ENCODE data around the gene OXLD1.
A peak's percentile ranks its signal among the peaks of the same experiment; 100 is the strongest.

Gene OXLD1

DNA sequence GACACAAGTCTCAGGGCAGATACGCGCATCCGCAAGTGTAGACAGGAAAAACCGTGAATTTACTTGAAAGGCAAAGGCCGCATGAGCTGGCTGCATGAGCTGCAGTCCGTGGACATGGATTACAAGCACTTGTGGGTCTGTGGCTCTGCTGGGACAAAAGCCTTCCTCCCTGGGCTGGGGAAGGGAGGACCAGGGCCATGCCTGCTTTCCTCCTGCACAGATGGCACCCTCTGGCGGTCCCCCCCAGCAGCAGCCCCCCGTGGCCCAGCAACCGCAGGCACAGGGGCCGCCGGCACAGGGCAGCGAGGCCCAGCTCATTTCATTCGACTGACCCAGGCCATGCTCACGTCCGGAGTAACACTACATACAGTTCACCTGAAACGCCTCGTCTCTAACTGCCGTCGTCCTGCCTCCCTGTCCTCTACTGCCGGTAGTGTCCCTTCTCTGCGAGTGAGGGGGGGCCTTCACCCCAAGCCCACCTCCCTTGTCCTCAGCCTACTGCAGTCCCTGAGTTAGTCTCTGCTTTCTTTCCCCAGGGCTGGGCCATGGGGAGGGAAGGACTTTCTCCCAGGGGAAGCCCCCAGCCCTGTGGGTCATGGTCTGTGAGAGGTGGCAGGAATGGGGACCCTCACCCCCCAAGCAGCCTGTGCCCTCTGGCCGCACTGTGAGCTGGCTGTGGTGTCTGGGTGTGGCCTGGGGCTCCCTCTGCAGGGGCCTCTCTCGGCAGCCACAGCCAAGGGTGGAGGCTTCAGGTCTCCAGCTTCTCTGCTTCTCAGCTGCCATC is 35.1 kb upstream of the OXLD1 start:
- DNase-seq (ENCODE audit: low read depth), result no peak

DNA sequence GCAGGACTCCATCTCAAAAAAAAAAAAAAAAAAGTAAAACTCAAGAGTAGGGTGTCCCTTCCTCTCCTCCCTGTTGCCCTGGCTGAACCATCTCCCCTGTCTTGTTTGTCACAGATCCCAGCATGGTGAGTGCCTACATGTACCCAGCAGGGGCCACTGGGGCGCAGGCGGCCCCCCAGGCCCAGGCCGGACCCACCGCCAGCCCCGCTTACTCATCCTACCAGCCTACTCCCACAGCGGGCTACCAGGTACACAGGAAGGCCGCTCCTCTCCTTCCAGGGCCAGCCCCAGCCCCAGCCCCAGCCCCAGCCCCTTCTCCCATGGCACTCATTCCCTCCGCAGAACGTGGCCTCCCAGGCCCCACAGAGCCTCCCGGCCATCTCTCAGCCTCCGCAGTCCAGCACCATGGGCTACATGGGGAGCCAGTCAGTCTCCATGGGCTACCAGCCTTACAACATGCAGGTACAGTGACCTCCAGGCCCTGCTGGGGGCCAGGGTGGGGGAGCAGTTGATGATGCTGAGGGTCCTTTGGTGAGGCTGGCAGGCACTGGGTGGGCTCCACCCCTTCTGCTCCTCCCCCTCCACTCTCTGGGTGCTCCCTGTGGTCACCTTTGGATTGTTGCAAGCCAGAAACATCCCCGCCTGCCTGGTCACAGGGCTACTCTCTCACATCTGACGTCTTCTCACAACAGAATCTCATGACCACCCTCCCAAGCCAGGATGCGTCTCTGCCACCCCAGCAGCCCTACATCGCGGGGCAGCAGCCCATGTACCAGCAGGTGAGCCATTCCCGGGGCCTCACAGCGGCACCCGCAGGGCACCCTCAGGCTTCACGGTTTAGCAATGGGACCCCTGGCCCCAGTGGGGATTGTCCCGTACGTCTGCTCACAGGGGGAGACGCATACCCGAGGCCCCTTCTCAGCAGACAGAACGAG is 34.2 kb upstream of the OXLD1 start:
- DNase-seq (ENCODE audit: low read depth), result no peak

DNA sequence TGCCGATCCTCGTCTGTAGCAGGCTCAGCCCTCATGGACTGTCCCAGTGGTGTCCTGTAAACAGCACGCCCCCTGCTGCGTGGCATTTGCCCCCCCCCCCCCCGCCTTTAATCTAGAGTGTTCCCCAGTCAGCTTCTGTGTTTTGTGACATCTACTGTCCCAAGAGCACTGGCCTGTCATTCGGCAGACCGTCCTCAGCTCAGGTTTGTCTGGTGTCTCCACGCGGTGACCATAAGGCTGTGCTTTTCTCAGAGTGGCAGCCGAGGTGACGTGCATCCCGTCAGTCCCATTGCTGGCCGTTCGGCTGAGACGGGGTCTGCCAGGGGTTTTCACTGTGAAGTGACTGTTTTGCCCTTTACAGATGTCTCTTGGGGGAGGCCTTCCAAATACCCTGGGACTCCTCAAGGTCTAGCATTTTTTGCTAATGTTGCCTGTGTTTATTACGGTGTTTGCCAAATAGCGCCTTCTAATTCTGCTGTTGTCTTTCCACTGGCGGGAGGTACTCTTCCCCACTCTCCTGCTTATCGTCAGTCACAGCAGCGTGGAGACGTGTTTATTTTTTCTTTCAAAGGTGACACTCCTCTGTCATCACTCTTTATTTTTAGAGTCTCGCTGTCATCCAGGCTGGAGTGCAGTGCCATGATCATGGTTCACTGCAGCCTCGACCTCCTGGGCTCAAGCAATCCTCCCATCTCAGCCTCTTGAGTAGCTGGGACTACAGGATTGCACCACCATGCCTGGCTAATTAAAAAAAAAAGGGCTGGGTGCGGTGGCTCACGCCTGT is 31.0 kb upstream of the OXLD1 start:
- no peak for DNase-seq (ENCODE audit: low read depth)

DNA sequence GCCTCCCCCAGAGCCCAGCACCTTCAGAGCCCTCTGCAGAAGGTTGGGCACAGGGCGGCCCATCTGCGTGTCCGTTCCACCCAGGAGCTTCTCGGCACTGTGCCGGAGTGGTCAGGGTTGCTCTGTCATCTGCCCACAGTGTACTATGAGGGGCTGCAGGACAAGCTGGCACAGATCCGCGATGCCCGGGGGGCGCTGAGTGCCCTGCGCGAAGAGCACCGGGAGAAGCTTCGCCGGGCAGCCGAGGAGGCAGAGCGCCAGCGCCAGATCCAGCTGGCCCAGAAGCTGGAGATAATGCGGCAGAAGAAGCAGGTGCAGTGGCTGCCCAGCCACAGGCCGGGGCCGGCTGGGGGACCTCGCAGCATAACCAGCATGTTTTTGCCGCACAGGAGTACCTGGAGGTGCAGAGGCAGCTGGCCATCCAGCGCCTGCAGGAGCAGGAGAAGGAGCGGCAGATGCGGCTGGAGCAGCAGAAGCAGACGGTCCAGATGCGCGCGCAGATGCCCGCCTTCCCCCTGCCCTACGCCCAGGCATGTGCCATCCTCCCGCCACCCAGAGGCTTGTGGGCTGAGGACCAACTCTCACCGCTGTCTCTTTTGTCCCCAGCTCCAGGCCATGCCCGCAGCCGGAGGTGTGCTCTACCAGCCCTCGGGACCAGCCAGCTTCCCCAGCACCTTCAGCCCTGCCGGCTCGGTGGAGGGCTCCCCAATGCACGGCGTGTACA is 30.0 kb upstream of the OXLD1 start:
- DNase-seq (ENCODE audit: low read depth), result no peak

- DNase-seq (ENCODE audit: low read depth), result no peak
Observed at GRCh38 chr17:81695801-81696200, 29.4 kb upstream of the OXLD1 start.

GRCh38 chr17:81695211-81695610 is 28.8 kb upstream of the OXLD1 start:
- no peak for DNase-seq (ENCODE audit: low read depth)

- DNase-seq (ENCODE audit: low read depth), result no peak
Observed at GRCh38 chr17:81694810-81695209, 28.4 kb upstream of the OXLD1 start.

GRCh38 chr17:81693509-81694210 is 27.3 kb upstream of the OXLD1 start:
- no peak for DNase-seq (ENCODE audit: low read depth)

DNA sequence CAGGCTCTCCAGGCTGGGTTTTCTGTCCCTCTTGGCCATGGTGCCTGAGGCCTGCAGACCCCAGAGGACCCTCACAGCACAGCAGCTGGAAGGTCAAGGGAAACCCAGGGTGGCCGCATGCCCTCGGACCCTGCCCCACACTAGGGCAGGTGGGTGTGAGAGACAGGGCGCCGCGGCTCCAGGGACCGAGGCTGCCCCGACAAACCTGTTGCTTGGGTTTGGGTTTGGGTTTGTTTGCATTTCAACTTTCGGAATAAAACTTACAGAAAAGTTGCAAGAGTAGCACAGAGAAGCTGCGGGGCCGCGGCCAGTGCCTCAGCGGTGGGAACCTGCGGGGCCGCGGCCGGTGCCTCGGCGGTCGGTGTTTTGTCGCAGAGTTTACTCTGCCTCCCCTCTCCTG is 25.2 kb upstream of the OXLD1 start:
- no peak for DNase-seq (ENCODE audit: low read depth)

DNA sequence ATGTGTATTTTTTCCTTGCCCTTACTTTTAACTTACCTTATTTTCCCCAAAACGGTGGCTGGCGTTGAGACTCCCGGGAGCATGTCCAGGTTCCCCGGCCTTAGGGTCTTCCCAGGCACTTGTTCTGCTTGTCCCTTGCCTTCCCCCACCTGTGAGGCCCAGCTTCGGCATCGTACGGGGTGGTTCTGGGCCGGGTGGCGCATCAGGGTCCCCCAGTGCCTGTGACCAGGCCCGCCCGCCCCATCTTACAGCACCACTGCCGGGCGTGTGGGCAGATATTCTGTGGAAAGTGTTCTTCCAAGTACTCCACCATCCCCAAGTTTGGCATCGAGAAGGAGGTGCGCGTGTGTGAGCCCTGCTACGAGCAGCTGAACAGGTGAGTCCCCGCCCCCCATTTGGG is 24.8 kb upstream of the OXLD1 start:
- no peak for DNase-seq (ENCODE audit: low read depth)

- no peak for DNase-seq (ENCODE audit: low read depth)
Observed at GRCh38 chr17:81690549-81690948, 24.1 kb upstream of the OXLD1 start.

DNA sequence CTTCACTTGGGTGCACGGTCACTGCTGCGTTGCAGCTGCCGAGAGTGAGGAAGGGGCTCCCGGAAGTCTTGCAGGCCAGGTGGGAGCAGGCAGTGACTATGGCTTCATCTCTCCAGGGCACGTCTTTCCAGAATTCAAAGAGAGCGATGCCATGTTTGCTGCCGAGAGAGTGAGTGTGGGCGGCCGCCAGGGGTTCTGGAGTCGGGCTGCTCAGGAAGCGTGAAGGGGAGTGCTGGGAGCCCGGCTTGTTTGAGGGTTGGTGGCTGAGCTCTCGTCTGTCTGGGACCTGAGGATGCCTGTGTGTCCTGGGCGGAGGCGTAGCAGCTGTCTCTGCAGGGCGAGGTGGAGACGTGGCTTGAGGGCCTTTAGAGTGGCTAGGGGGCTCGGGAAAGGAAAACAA is 23.7 kb upstream of the OXLD1 start:
- DNase-seq (ENCODE audit: low read depth), result no peak

- no peak for DNase-seq (ENCODE audit: low read depth)
Observed at GRCh38 chr17:81688616-81689015, 22.2 kb upstream of the OXLD1 start.

DNA sequence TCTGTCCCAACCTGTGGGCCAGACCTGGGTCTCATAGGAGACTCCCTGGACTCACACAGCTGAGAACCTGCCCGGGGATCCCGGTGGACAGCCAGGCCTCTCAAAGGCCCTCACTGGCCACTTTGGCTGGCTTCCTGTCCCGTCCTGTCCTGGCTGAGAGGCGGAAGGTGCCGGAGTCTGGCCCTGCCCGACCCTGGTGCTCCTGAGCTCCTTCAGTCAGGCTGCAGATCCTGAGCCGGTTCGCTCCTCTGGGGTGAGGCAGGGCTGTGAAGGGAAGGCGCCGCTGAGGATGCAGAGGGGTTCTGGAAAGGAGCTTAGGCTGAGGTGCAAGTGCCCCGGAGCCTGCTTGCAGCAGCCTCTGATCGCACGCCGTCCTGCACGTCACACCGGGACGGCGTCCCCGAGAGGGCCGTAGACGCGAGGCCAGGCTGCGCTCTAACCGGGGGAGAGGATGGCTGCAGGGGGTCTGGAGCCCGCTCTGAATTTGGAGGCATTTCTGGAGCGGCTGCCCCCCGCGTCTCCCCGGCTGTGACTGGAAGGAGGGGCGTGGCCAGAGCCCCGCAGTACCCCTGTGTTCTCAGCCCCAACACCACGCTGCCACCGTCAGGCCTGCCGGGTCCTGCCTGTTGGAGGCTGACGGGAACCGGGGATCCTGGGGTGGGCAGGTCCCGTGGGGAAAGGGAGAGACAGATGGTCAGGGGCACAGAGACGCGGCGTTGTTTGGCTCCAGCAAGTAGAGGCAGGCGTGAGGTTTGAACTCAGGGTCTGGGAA is 21.6 kb upstream of the OXLD1 start:
- DNase-seq (ENCODE audit: low read depth), result no peak

- no peak for DNase-seq (ENCODE audit: low read depth)
Observed at GRCh38 chr17:81686614-81687013, 20.2 kb upstream of the OXLD1 start.

- peak; percentile 45 for DNase-seq (ENCODE audit: low read depth)
Observed at GRCh38 chr17:81685108-81685507, 18.7 kb upstream of the OXLD1 start.

- no peak for DNase-seq (ENCODE audit: low read depth)
Observed at GRCh38 chr17:81684442-81684911, 18.1 kb upstream of the OXLD1 start.

DNA sequence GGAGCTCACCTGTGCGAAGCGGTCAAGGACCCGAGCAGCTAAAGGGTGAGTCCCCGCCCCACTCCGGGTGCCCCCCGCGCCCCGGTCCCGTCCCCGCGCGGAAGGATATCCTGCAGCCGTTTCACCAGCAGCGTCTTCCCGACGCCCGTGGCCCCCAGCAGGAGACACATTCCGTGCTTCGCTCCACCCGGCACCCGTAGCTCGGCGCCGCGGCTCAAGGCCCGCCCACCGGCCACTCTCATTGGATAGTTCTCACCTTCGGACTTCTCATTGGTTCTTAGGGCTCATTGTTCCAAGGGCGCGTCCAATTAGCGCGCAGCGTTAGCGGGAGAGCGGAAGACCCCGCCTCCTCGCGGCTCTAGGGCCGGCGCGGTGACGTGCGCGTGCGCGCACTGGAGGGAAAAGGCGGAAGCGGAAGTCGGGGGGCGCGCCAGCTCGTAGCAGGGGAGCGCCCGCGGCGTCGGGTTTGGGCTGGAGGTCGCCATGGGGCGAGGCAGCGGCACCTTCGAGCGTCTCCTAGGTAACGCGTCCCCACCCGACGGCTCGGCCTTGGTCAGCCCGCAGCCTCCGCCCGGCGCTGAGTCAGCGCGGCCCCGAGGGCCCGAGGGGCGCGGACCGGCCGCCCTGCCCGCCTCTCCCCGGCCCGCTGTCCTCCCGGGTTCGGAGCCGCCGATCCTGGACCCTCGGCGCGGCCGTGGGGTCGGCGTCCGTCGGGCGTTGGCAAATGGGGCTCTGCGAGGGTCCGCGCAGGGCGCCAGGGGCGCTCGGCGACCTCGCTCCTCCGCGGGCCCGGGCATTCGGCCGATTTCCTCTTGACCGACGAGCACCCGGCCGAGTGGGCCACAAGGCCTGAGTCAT is 17.4 kb upstream of the OXLD1 start, which contains the start of the genes ARL16 and HGS:
Gene ARL16, minus strand, starts transcription at position 214 of the 858 bp plus-strand sequence. Its CDS starts 44 bp downstream, at position 170.
Gene HGS, plus strand, starts transcription at position 428 of the 858 bp plus-strand sequence. Its CDS starts 56 bp downstream, at position 484.
- peak; percentile 96 for DNase-seq (ENCODE audit: low read depth)

DNA sequence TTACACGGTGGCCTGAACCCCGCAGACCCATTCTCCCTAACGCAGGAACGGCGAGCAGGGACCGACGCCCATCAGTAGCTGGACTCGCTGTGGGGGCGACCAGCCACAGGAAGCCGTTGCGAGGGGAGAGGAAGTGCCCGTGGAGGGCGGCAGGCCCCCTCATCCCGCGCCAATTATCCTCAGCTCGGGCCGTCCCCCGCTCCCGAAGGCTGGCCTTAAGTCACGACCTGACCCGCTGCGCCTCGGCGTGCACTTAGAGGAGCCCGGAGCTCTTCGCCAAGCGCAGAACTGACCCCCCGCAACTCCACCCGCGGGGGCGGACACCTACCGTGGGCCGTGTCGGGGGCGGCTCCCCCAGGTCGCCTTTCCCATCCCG is 16.8 kb upstream of the OXLD1 start:
- DNase-seq (ENCODE audit: low read depth), result no peak
